Measurements from ENCODE around the gene CCR4.

CCR4 gene

GRCh38 chr3:33003308-33003707, 51.9 kb downstream of the CCR4 start:
- DNase-seq (ENCODE audit: low spot score) = no peak
- TF ChIP-seq CTCF (IDR thresholded peaks at IDR 0.05; ENCODE audit: extremely low read depth, missing control alignments) = no peak

- no peak for TF ChIP-seq CTCF (IDR thresholded peaks at IDR 0.05; ENCODE audit: extremely low read depth, missing control alignments)
- DNase-seq (ENCODE audit: low spot score) = no peak
Measured at GRCh38 chr3:33004205-33004604, 52.8 kb downstream of the CCR4 start.

- TF ChIP-seq CTCF (IDR thresholded peaks at IDR 0.05; ENCODE audit: extremely low read depth, missing control alignments) = no peak
- DNase-seq (ENCODE audit: low spot score) = no peak
Measured at GRCh38 chr3:33004961-33005360, 53.5 kb downstream of the CCR4 start.

All from GM20000 (cell line).